Breast epithelium (tissue), 4 donors: Measurements from ENCODE around the gene KRT6A. TPM values are rescaled to one million over a fixed set of nuclear protein-coding genes. Genes with fewer than 3 reads are reported as not detected.

Source experiments
- DNase-seq, 2 donors: peaks; one replicate each; pipeline ENCODE4 v3.0.0-alpha.2; 2019; ENCODE audit warnings: low spot score in 2 of 2
- H3K27ac ChIP-seq, 2 donors: fragments of 200-600 bp; sonication (generic) in 1 of 2; one replicate each; pipeline ENCODE4 v1.5.1; 2016 to 2019; ENCODE audit warnings: mild to moderate bottlenecking in 1 of 2
- H3K27me3 ChIP-seq, 2 donors: fragments of 200-600 bp; sonication (generic) in 1 of 2; one replicate each; pipeline versions ENCODE4 v1.5.1 to v1.6.0; 2017 to 2019; ENCODE audit warnings: control low read depth in 1 of 2, mild to moderate bottlenecking in 1 of 2
- H3K36me3 ChIP-seq: fragments of 200-600 bp; one replicate; pipeline ENCODE4 v1.5.1; 2019
- H3K4me1 ChIP-seq, 2 donors: fragments of 200-600 bp; sonication (generic); one replicate each; pipeline ENCODE4 v1.5.1; 2016 to 2019; ENCODE audit warnings: control low read depth in 1 of 2
- H3K4me3 ChIP-seq, 3 donors: fragments of 200-600 bp; sonication (generic); 1 replicate in 2 of 3; 2 replicates in 1 of 3; pipeline ENCODE4 v1.5.1; 2016 to 2019; ENCODE audit warnings: mild to moderate bottlenecking in 3 of 3, moderate library complexity in 2 of 3
- H3K9me3 ChIP-seq, 2 donors: fragments of 200-600 bp; sonication (generic) in 1 of 2; one replicate each; pipeline ENCODE4 v1.5.1; 2016 to 2019; ENCODE audit warnings: control low read depth in 1 of 2
- POLR2A ChIP-seq: fragments of 450-650 bp; IDR thresholded peaks from one replicate; pipeline ENCODE4 v1.6.1; 2016; ENCODE audit warnings: antibody characterized with exemption, mild to moderate bottlenecking, moderate library complexity
- POLR2AphosphoS5 ChIP-seq, 3 donors: sonication (generic); formaldehyde crosslinking; IDR thresholded peaks; one replicate each; pipeline ENCODE4 v1.6.1; 2017; ENCODE audit warnings: antibody characterized with exemption in 3 of 3
- intact Hi-C: fragments of 100-400 bp; cut with DNase I; formaldehyde crosslinking; loops from one replicate; pipeline ENCODE4 v1.15.1; 2023; ENCODE audit warnings: low total_unique reads
- total RNA-seq, 3 donors: library from RNA; depleted of rRNA; stranded (reverse); fragments of >200 nt; gene quantifications; one replicate each; pipeline ENCODE4 v1.1.0, GENCODE V29; 2016
- TF ChIP-seq, protein P1 (sequence below), 3 donors: fragments of 450-650 bp; IDR thresholded peaks; one replicate each; pipeline ENCODE4 v1.5.1; 2016 to 2017; ENCODE audit warnings: antibody characterized with exemption in 3 of 3, mild to moderate bottlenecking in 3 of 3, moderate library complexity in 3 of 3

KRT6A gene
- total RNA-seq, 3 donors from 2014 or later: 0.33 to 3.1 TPM; not detected in 1

DNA sequence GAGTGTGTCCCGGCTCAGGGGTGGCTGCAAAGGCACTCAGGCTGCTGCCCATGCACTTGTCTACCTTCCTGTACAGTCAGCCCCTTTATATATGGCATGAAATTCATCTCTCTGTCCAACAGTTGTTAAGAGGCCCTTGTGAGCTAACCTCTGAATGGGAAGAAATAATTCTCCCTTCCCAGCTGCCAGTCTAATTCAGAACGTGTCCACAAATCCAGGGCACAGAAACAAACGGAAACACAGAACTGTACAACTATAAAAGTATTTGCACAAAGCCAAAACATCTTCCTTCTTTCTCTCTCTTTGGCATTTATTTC, 26.3 kb upstream of the KRT6A start:
- Histone ChIP-seq H3K4me3 (peak overlapping the region in 2 of 3 donors; percentile 59 to 69), H3K27ac (peak overlapping the region; percentile 89 to 90)

DNA sequence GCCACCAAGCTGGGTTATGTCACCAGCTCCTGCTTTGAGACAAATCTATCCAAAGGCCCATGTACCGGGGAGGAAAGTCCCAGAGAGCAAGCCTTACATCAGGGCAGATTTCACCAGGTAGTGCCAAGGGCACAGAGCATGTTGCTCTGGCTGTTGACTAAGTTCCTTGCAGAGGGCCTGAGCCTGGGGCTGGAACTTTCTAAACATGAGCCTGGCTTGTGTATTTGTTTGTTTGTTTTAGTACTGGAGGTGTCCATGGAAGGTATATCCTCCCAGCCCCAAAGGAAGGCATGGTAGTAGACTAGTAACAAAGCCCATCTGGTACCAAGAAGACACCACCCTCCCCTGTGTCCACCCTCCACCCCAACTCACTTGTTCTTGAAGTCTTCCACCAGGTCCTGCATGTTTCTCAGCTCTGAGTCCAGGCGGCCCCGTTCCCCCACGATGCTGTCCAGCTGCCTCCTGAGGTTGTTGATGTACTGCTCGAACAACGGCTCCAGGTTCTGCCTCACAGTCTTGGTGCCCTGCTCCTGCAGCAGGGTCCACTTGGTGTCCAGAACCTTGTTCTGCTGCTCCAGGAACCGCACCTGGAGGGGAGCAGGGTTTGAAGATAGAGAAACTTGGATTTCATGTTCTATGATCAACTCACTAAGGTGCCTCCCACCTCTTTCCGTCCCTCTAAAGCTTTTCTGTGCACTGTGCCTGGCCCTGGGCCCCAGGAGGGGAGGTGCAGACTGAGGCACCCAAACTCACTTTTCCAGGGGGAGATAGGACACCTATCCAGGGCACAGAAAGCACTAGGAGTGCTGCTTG, 25.7 kb upstream of the KRT6A start:
- peak overlapping the region in 2 of 3 donors; percentile 59 to 69 for H3K4me3 ChIP-seq
- no peaks in the 10 kb centered on the region for H3K27me3 ChIP-seq
- no peaks in the 10 kb centered on the region for H3K36me3 ChIP-seq
- TF ChIP-seq POLR2A: no peak
- TF ChIP-seq POLR2AphosphoS5 (IDR thresholded peaks at IDR 0.05): no peak
- TF ChIP-seq, protein P1, sequence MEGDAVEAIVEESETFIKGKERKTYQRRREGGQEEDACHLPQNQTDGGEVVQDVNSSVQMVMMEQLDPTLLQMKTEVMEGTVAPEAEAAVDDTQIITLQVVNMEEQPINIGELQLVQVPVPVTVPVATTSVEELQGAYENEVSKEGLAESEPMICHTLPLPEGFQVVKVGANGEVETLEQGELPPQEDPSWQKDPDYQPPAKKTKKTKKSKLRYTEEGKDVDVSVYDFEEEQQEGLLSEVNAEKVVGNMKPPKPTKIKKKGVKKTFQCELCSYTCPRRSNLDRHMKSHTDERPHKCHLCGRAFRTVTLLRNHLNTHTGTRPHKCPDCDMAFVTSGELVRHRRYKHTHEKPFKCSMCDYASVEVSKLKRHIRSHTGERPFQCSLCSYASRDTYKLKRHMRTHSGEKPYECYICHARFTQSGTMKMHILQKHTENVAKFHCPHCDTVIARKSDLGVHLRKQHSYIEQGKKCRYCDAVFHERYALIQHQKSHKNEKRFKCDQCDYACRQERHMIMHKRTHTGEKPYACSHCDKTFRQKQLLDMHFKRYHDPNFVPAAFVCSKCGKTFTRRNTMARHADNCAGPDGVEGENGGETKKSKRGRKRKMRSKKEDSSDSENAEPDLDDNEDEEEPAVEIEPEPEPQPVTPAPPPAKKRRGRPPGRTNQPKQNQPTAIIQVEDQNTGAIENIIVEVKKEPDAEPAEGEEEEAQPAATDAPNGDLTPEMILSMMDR (IDR thresholded peaks at IDR 0.05): no peak
- H3K9me3 ChIP-seq: no peaks in the 10 kb centered on the region
- intact Hi-C loops: no loop called here
- H3K27ac ChIP-seq: peak overlapping the region; percentile 89 to 90
- H3K4me1 ChIP-seq: peaks cover 0 to 5% of the 10 kb centered on the region in 2 donors
- DNase-seq: peak in 1 of 2 donors; percentile 17

More for the DNA sequence above, 26.3 kb upstream of the KRT6A start:
- no peak for DNase-seq
- Histone ChIP-seq H3K36me3 (no peaks in the 10 kb centered on the region), H3K4me1 (peaks cover 2 to 11% of the 10 kb centered on the region in 2 donors), H3K27me3 (no peaks in the 10 kb centered on the region), H3K9me3 (no peaks in the 10 kb centered on the region)
- TF ChIP-seq, protein P1 (IDR thresholded peaks at IDR 0.05): no peak
- TF ChIP-seq POLR2A (no peak), POLR2AphosphoS5 (IDR thresholded peaks at IDR 0.05) (no peak)
- intact Hi-C loops: no loop called here

DNA sequence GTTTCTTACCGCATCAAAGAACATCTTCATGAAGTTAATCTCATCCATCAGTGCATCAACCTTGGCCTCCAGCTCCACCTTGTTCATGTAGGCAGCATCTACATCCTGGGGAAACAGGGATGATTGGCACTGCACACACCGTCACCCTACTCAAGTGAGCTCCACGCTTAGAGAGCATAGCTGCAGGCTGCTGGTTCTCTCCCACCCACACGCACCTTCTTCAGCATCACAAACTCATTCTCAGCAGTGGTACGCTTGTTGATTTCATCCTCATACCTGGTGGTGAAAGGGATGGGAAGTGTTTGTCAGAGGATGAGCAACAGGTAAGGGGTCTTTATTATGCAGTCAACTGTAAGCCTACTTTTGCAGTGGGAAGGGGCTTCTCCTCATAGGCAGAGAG, 24.8 kb upstream of the KRT6A start:
- Histone ChIP-seq H3K9me3 (no peaks in the 10 kb centered on the region), H3K27me3 (no peaks in the 10 kb centered on the region), H3K4me1 (no peaks in the 10 kb centered on the region), H3K36me3 (no peaks in the 10 kb centered on the region), H3K27ac (peak overlapping the region; percentile 89 to 90), H3K4me3 (peak overlapping the region in 2 of 3 donors; percentile 59 to 69)
- DNase-seq: peak in 1 of 2 donors; percentile 25
- intact Hi-C loops: no loop called here
- TF ChIP-seq POLR2AphosphoS5 (IDR thresholded peaks at IDR 0.05) (peak in 1 of 3 donors; percentile 23), POLR2A (no peak)

DNA sequence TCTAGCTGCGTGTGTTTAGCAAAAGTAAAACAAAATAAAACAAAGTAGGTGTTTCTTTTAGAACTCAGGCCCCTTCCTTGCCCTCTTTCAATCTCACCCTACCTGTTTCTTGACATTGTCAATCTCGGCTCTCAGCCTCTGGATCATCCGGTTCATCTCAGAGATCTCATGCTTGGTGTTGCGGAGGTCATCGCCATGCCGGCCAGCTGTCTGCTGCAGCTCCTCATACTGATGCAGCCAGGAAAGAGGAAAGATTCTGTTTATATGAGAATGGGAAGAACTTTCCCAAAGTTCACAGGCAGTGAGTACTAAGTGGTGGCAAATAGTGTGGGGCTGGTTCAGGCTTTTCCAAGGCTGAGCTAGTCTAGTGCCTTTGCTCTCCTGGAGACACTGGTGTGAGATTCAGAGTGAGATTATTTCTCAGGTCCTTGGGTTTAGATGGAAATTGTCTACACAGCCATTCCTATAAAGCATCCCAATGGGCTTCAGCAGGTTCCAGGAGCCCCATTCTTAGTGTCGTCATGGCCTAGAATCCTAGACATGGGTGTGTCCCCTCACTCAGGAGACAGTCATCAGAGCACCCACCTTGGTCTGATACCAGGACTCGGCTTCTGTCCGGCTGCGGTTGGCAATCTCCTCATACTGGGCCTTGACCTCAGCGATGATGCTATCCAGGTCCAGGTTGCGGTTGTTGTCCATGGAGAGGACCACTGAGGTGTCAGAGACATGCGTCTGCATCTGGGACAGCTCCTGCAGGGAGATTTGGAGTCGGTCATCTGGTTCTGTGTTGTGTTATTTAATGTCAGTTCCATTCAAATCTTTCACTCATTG, 24.2 kb upstream of the KRT6A start:
- no peaks in the 10 kb centered on the region for H3K9me3 ChIP-seq
- no peaks in the 10 kb centered on the region for H3K4me1 ChIP-seq
- H3K36me3 ChIP-seq: no peaks in the 10 kb centered on the region
- intact Hi-C loops: no loop called here
- peak overlapping the region in 2 of 3 donors; percentile 59 to 69 for H3K4me3 ChIP-seq
- no peaks in the 10 kb centered on the region for H3K27me3 ChIP-seq
- TF ChIP-seq POLR2A (no peak), POLR2AphosphoS5 (IDR thresholded peaks at IDR 0.05) (no peak)
- TF ChIP-seq, protein P1 (IDR thresholded peaks at IDR 0.05): no peak
- peak in 1 of 2 donors; percentile 17 for DNase-seq
- H3K27ac ChIP-seq: peak overlapping the region; percentile 40 to 71

DNA sequence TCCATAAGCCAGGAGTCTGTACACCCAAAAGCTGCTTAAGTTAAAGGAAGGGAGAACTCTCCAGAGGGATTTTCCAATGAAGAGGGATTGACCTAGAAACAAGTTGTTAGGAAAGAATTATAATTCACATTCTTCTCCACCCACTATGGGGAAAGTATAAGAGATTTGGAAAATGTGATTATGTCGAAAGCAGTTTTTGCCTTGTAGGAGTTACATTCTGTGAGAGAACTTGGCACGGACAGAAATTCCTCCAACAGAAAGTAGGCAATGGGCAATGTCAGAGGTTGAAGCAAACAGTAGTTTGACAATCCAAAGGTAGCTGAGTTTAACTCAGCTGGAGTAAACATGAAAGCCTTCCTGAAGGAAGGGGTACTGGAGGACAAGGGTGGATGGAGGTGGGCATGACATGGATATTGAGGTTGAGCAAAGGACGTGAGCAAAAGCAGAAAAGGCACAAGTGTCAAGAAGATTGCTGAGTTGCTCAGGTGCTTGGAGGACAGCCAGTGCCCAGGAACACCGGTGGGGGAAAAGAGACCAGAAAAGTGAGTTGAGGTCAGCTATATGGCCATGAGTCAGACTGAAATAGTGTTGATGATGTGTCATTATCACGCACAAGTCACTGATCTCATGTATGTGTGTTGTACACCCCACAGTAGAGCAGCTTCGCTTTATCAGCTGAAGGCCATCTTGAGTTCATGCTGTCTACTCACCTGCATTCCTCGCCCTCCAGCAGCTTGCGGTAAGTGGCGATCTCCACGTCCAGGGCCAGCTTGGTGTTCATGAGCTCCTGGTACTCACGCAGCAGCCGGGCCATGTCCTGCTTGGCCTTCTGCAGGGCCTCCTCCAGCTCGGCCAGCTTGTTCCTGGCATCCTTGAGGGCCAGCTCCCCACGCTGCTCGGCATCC, 23.1 kb upstream of the KRT6A start:
- DNase-seq: peak in 1 of 2 donors; percentile 18
- Histone ChIP-seq H3K36me3 (no peaks in the 10 kb centered on the region), H3K9me3 (no peaks in the 10 kb centered on the region), H3K4me3 (peak overlapping the region in 2 of 3 donors; percentile 59 to 69), H3K27me3 (no peaks in the 10 kb centered on the region), H3K27ac (peak overlapping the region; percentile 52 to 71), H3K4me1 (no peaks in the 10 kb centered on the region)
- intact Hi-C loops: no loop called here
- TF ChIP-seq POLR2A: no peak
- TF ChIP-seq POLR2AphosphoS5 (IDR thresholded peaks at IDR 0.05): peak in 1 of 3 donors; percentile 43
